A673 (cell line): ENCODE measurements around the gene DAPK2.

Experiments used
- EZH2 ChIP-seq: fragments of 200-600 bp; sonication (generic); IDR thresholded peaks from 2 replicates; pipeline ENCODE4 v1.6.1; 2017; ENCODE audit warnings: borderline replicate concordance, low read depth, mild to moderate bottlenecking, mixed read lengths, antibody characterized with exemption, low read length; ENCODE audit not compliant: poor library complexity, severe bottlenecking
- TF ChIP-seq, protein P1 (sequence below): fragments of 300-800, 200-600 bp; sonication (generic); conservative IDR thresholded peaks from 2 replicates; pipeline ENCODE4 v1.5.1; 2017; ENCODE audit warnings: low read depth, mild to moderate bottlenecking, antibody characterized with exemption, low read length, moderate library complexity, mixed read lengths

- TF ChIP-seq, protein P1, sequence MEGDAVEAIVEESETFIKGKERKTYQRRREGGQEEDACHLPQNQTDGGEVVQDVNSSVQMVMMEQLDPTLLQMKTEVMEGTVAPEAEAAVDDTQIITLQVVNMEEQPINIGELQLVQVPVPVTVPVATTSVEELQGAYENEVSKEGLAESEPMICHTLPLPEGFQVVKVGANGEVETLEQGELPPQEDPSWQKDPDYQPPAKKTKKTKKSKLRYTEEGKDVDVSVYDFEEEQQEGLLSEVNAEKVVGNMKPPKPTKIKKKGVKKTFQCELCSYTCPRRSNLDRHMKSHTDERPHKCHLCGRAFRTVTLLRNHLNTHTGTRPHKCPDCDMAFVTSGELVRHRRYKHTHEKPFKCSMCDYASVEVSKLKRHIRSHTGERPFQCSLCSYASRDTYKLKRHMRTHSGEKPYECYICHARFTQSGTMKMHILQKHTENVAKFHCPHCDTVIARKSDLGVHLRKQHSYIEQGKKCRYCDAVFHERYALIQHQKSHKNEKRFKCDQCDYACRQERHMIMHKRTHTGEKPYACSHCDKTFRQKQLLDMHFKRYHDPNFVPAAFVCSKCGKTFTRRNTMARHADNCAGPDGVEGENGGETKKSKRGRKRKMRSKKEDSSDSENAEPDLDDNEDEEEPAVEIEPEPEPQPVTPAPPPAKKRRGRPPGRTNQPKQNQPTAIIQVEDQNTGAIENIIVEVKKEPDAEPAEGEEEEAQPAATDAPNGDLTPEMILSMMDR: no peak
- no peak for TF ChIP-seq EZH2
These were observed 168.5 kb downstream of the DAPK2 start for GRCh38 chr15:63877713-63878271.
